ENCODE results near the gene GMDS.

GMDS gene

DNA sequence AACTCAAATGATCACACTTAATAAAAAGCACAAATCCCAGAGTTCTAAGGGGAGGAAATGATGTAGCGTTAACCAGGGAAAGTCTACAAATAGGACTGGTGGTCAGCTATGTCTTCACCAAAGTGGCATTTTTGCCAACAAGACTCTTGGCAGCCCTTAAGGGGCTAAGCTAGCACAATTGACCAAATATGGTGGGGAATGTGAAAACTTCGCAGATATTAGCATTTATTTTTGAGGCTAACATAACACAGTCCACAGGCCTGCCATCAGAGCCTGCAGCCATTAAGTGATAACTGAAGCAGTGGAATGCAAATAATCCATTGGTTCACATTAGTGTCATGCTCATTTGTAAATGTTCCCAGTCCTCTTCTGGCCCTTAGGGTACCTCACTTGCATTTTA is 361.1 kb downstream of the GMDS start:
- no peak overlapping the region for H3K4me2 ChIP-seq (ENCODE audit: low read length)
- no peak overlapping the region for H3K9ac ChIP-seq
- TF ChIP-seq, protein P1, sequence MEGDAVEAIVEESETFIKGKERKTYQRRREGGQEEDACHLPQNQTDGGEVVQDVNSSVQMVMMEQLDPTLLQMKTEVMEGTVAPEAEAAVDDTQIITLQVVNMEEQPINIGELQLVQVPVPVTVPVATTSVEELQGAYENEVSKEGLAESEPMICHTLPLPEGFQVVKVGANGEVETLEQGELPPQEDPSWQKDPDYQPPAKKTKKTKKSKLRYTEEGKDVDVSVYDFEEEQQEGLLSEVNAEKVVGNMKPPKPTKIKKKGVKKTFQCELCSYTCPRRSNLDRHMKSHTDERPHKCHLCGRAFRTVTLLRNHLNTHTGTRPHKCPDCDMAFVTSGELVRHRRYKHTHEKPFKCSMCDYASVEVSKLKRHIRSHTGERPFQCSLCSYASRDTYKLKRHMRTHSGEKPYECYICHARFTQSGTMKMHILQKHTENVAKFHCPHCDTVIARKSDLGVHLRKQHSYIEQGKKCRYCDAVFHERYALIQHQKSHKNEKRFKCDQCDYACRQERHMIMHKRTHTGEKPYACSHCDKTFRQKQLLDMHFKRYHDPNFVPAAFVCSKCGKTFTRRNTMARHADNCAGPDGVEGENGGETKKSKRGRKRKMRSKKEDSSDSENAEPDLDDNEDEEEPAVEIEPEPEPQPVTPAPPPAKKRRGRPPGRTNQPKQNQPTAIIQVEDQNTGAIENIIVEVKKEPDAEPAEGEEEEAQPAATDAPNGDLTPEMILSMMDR (IDR thresholded peaks at IDR 0.05), result no peak

DNA sequence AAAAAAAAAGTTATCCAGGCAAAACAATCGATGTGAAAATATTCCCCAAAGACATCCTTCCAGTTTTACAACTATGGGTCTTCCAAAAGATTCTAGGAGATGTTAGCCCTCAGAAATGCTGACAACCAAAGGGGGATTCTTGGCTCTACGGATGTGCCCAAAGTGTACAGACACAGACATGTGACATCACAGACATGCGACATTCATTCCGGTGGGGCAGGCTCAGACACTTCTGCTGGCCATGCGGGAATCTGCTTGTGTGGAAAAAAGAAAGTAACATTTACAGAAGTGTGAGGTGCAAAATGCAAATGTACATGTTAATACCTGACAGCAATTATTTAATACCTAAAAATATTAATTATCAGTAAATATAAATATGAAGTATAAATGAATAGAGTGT is 367.1 kb downstream of the GMDS start:
- Histone ChIP-seq H3K4me3 (ENCODE audit: low read depth, low read length) (no peak overlapping the region), H3K9ac (no peak overlapping the region), H3K27me3 (ENCODE audit: control insufficient read depth, insufficient read depth, low read length) (no peaks in the 10 kb centered on the region), H3K79me2 (no peaks in the 10 kb centered on the region), H3K4me2 (ENCODE audit: low read length) (no peak overlapping the region), H3K36me3 (ENCODE audit: control insufficient read depth, insufficient read depth, low read length) (no peaks in the 10 kb centered on the region), H2AFZ (no peak overlapping the region), H3K4me1 (no peaks in the 10 kb centered on the region), H3K27ac (no peak overlapping the region), H3K9me3 (ENCODE audit: control insufficient read depth, low read length) (no peaks in the 10 kb centered on the region)
- TF ChIP-seq, protein P1 (IDR thresholded peaks at IDR 0.05), result no peak

More for the DNA sequence above, 361.1 kb downstream of the GMDS start:
- no peak overlapping the region for H3K27ac ChIP-seq
- no peaks in the 10 kb centered on the region for H3K36me3 ChIP-seq (ENCODE audit: control insufficient read depth, insufficient read depth, low read length)
- no peaks in the 10 kb centered on the region for H3K9me3 ChIP-seq (ENCODE audit: control insufficient read depth, low read length)
- no peak overlapping the region for H3K4me3 ChIP-seq (ENCODE audit: low read depth, low read length)
- no peaks in the 10 kb centered on the region for H3K79me2 ChIP-seq
- no peaks in the 10 kb centered on the region for H3K4me1 ChIP-seq
- H3K27me3 ChIP-seq (ENCODE audit: control insufficient read depth, insufficient read depth, low read length), result no peaks in the 10 kb centered on the region
- no peak overlapping the region for H2AFZ ChIP-seq

DNA sequence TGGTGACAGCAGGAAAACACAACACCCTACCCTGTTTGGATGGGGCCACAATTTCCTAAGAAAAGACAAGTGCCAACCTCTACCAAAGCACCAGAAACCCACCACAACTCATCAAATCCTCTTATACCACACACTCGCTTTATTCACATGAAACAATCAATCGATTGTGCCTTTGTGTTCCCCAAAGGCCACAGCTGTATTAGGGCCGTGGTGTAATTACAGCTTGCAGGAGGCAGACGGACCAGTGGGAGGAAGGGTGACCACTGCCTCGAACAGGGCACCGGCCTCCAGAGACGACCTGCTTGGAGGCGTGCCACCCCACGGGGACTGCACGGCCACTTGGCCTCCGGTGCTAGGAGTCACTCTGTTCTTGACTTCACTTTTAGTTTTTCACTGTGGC is 371.6 kb downstream of the GMDS start:
- TF ChIP-seq, protein P1 (IDR thresholded peaks at IDR 0.05), result no peak
- Histone ChIP-seq H3K9me3 (ENCODE audit: control insufficient read depth, low read length) (no peaks in the 10 kb centered on the region), H3K4me2 (ENCODE audit: low read length) (no peak overlapping the region), H3K36me3 (ENCODE audit: control insufficient read depth, insufficient read depth, low read length) (no peaks in the 10 kb centered on the region), H3K27me3 (ENCODE audit: control insufficient read depth, insufficient read depth, low read length) (no peaks in the 10 kb centered on the region), H3K9ac (no peak overlapping the region), H3K27ac (no peak overlapping the region), H2AFZ (no peak overlapping the region), H3K4me3 (ENCODE audit: low read depth, low read length) (no peak overlapping the region), H3K4me1 (no peaks in the 10 kb centered on the region), H3K79me2 (no peaks in the 10 kb centered on the region)

DNA sequence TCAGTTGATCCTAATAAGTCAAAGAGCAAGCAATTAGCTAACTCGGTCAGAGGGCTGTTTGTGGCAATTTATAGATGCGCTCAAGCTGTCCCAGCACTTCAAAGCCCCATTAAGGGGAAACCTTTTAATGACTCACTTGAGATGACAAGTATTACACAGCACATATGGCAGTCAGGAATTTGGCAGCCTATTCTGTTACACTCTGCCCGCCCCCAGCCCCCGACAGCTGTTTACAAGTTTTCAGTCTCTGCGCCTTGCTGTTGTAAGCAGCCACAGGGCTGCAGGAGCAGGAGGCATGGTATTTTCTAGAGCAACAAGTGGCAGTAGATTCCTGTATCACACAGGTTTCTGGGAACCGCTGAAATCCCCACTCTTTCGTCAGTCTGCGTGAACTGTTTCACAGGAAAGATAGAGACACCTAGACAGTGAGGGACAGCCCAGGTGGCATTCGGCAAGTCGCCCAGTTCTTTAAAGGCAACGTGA is 372.7 kb downstream of the GMDS start:
- no peak overlapping the region for H3K4me2 ChIP-seq (ENCODE audit: low read length)
- H2AFZ ChIP-seq, result no peak overlapping the region
- H3K27me3 ChIP-seq (ENCODE audit: control insufficient read depth, insufficient read depth, low read length), result no peaks in the 10 kb centered on the region
- H3K79me2 ChIP-seq, result no peaks in the 10 kb centered on the region
- H3K36me3 ChIP-seq (ENCODE audit: control insufficient read depth, insufficient read depth, low read length), result no peaks in the 10 kb centered on the region
- no peak overlapping the region for H3K27ac ChIP-seq
- H3K9ac ChIP-seq, result no peak overlapping the region
- no peaks in the 10 kb centered on the region for H3K4me1 ChIP-seq
- H3K9me3 ChIP-seq (ENCODE audit: control insufficient read depth, low read length), result no peaks in the 10 kb centered on the region
- TF ChIP-seq, protein P1 (IDR thresholded peaks at IDR 0.05), result no peak
- H3K4me3 ChIP-seq (ENCODE audit: low read depth, low read length), result no peak overlapping the region

DNA sequence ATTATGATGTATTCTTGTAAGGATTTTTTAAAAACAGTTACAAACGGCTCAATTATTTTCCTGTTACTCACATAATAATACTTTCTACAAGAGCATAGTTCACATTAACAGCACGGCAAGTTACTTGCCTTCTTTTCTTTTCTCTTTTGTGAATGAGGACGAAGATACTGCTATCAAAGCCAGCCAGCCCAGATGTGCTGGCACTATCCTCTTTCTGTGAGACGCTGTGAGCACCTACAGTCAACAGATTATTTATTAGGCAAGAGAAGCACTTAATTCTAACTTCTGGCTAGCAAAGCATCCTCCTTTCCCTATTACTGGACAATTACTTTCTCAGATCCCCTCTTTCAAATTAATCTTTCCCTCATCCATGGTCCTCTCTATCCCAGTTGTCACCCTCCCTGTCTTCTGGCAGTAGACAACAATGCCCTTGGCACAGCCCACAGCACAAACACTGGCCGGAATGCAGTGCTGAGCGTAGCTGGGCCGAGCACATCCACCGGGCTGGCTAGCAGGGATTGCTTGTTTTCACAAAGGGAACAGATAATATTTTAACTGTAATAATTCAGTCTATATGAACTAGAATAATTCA is 373.6 kb downstream of the GMDS start:
- Histone ChIP-seq H3K4me1 (no peaks in the 10 kb centered on the region), H3K9me3 (ENCODE audit: control insufficient read depth, low read length) (no peaks in the 10 kb centered on the region), H3K27me3 (ENCODE audit: control insufficient read depth, insufficient read depth, low read length) (no peaks in the 10 kb centered on the region), H3K9ac (no peak overlapping the region), H3K4me2 (ENCODE audit: low read length) (no peak overlapping the region), H3K4me3 (ENCODE audit: low read depth, low read length) (no peak overlapping the region), H2AFZ (no peak overlapping the region), H3K27ac (no peak overlapping the region), H3K79me2 (no peaks in the 10 kb centered on the region), H3K36me3 (ENCODE audit: control insufficient read depth, insufficient read depth, low read length) (no peaks in the 10 kb centered on the region)
- TF ChIP-seq, protein P1 (IDR thresholded peaks at IDR 0.05), result no peak
